ENCODE measurements around the gene CSTF1. TPM values are rescaled to one million over a fixed set of nuclear protein-coding genes. Genes with fewer than 3 reads are reported as not detected.

The CSTF1 gene
- total and polyA plus RNA-seq, 8 donors, result 4.5 to 17.5 (median 14.2) TPM

DNA sequence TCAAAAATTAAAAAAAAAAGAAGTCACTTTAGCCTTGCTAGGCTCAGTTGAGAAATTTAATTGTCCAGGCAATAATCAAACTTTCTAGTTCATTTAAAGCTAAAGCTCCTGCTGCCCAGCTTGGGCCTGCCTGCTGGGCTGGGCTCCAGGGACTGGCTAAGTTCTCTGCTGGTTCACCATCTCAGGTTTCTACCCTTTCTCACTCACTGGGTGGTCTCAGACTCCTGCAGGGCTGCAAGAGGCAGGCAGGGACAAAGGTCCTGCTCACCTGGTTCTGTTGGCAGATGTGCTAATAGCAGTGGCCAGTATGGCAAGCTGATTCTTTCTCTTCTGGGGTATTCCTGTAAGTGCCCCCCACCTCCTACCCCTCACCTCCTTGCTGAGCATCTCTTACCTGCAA, 54.8 kb downstream of the CSTF1 start:
- intact Hi-C loops (cut with DNase I), result no loop called here
- H3K4me1 ChIP-seq, result no peaks in the 10 kb centered on the region
- H3K36me3 ChIP-seq, result no peaks in the 10 kb centered on the region
- no peaks in the 10 kb centered on the region for H3K27me3 ChIP-seq
- no peak for DNase-seq
- no peak for ATAC-seq
- no peak for TF ChIP-seq CTCF (IDR thresholded peaks at IDR 0.05)
- H3K27ac ChIP-seq, result no peak overlapping the region
- FAIRE-seq, result no peak
- no peaks in the 10 kb centered on the region for H3K9me3 ChIP-seq
- no peak overlapping the region for H3K4me3 ChIP-seq

DNA sequence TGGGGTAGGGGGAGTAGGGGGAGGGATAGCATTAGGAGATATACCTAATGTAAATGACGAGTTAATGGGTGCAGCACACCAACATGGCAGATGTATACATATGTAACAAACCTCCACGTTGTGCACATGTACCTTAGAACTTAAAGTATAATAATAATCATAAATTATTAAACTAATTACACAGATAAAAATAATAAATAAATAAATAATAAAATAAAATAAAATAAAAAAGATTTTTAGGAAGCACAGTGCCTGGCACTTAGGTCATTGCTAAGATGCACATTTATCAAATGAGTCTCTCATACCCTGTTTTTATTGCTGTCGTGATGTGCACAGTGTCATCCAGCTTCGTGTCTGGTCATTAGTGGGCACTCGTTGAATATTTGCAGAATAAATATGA, 57.0 kb downstream of the CSTF1 start:
- Histone ChIP-seq H3K4me1 (no peaks in the 10 kb centered on the region), H3K9me3 (no peaks in the 10 kb centered on the region), H3K27me3 (no peaks in the 10 kb centered on the region), H3K36me3 (no peaks in the 10 kb centered on the region), H3K4me3 (no peak overlapping the region), H3K27ac (no peak overlapping the region)
- DNase-seq (no peak), FAIRE-seq (no peak), ATAC-seq (no peak)
- no peak for TF ChIP-seq CTCF (IDR thresholded peaks at IDR 0.05)
- intact Hi-C loops (cut with DNase I), result no loop called here
- WGBS, 2 donors, result 57 to 69% methylated on average over 5 of the region's 5 CpGs

- FAIRE-seq (no peak), ATAC-seq (no peak), DNase-seq (no peak)
- Histone ChIP-seq H3K27ac (no peak overlapping the region), H3K36me3 (no peaks in the 10 kb centered on the region), H3K9me3 (no peaks in the 10 kb centered on the region), H3K27me3 (no peaks in the 10 kb centered on the region), H3K4me1 (no peaks in the 10 kb centered on the region), H3K4me3 (no peak overlapping the region)
- no peak for TF ChIP-seq CTCF (IDR thresholded peaks at IDR 0.05)
- WGBS, 2 donors, result 63 to 65% methylated on average over 13 of the region's 13 CpGs
- intact Hi-C loops (cut with DNase I), result no loop called here
Observed at GRCh38 chr20:56451056-56451765, 58.8 kb downstream of the CSTF1 start.

DNA sequence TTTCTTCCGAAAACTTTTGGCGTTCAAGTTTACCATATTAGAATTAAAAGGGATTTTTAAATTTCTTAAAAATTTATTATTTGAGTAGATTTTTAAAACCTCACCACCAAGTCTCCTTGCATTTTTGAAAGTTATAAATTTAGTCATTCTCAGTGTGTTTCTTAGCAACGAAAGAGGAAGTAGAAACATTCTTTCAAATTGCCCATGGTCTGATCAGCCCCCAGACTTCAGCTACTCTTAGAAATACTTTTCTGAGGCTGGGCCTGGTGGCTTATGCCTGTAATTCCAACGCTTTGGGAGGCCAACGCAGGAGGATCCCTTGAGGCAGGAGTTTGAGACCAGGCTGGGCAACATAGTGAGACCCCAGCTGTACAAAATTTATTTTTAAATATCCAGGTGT, 60.9 kb downstream of the CSTF1 start:
- no peak for TF ChIP-seq CTCF (IDR thresholded peaks at IDR 0.05)
- no peak for DNase-seq
- no peaks in the 10 kb centered on the region for H3K4me1 ChIP-seq
- no peak overlapping the region for H3K27ac ChIP-seq
- ATAC-seq, result no peak
- no peaks in the 10 kb centered on the region for H3K9me3 ChIP-seq
- no peaks in the 10 kb centered on the region for H3K27me3 ChIP-seq
- no peaks in the 10 kb centered on the region for H3K36me3 ChIP-seq
- WGBS, 2 donors, result 60 to 72% methylated on average over 5 of the region's 5 CpGs
- no peak for FAIRE-seq
- no peak overlapping the region for H3K4me3 ChIP-seq
- intact Hi-C loops (cut with DNase I), result no loop called here

DNA sequence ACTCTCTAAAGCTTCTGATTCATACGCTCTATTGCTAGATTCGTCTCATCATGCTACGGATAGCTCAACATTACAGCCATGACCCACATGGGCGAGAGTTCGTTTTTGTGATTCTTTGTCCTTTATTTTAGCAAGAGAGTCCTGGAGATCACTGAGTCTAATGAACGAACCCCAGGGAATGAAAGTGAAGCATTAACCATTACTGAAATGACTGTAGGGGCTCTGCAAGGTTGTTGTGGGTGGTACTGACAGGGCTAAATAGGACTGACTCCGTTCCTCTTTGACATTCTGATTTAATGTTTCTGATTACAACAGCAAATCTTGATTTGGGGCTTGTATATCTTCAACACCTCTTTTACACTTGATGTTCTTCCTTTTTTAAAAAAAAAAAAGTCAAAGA, 62.3 kb downstream of the CSTF1 start:
- intact Hi-C loops (cut with DNase I), result no loop called here
- Histone ChIP-seq H3K27me3 (no peaks in the 10 kb centered on the region), H3K36me3 (no peaks in the 10 kb centered on the region), H3K4me3 (no peak overlapping the region), H3K27ac (no peak overlapping the region), H3K4me1 (no peaks in the 10 kb centered on the region), H3K9me3 (no peaks in the 10 kb centered on the region)
- WGBS, 2 donors, result 60 to 70% methylated on average over 7 of the region's 7 CpGs
- ATAC-seq, result no peak
- no peak for DNase-seq
- no peak for TF ChIP-seq CTCF (IDR thresholded peaks at IDR 0.05)
- no peak for FAIRE-seq

Other genes starting within 250 kb of the CSTF1 start
- not detected for gene MC3R, start 143.9 kb upstream of the CSTF1 start, total RNA-seq
- not detected for gene MC3R, start 143.9 kb upstream of the CSTF1 start, polyA plus RNA-seq
- gene FAM210B, start 33.7 kb upstream of the CSTF1 start, total RNA-seq, result 10 to 100 TPM; 15.3 to 28.2 (median 24.8) TPM
- gene FAM210B, start 33.7 kb upstream of the CSTF1 start, polyA plus RNA-seq, result 10 to 100 TPM; 13.1 to 29.6 TPM
- 1 to 10 TPM in 4 of 6 donors, under 1 TPM in 2; 0.51 to 1.9 (median 1.1) TPM for gene AURKA, start 430 bp upstream of the CSTF1 start, total RNA-seq
- under 1 TPM; 0.61 to 0.80 TPM for gene AURKA, start 430 bp upstream of the CSTF1 start, polyA plus RNA-seq
- gene CASS4, start 19.6 kb downstream of the CSTF1 start, total RNA-seq, result 1 to 10 TPM in 2 of 6 donors, under 1 TPM in 4; 0.04 to 1.6 (median 0.24) TPM
- gene CASS4, start 19.6 kb downstream of the CSTF1 start, polyA plus RNA-seq, result under 1 TPM; 0.11 to 0.31 TPM
- gene RTF2, start 76.0 kb downstream of the CSTF1 start, total RNA-seq, result 10 to 100 TPM; 25.0 to 39.2 (median 28.1) TPM
- gene RTF2, start 76.0 kb downstream of the CSTF1 start, polyA plus RNA-seq, result 10 to 100 TPM; 24.3 to 55.4 TPM
- under 1 TPM in 1 of 6 donors, not detected in 5; 0.28 TPM for gene FAM209A, start 132.1 kb downstream of the CSTF1 start, total RNA-seq
- under 1 TPM; 0.46 to 0.75 TPM for gene FAM209A, start 132.1 kb downstream of the CSTF1 start, polyA plus RNA-seq
- under 1 TPM in 2 of 6 donors, not detected in 4; 0.28 to 0.38 TPM for gene FAM209B, start 140.6 kb downstream of the CSTF1 start, total RNA-seq
- gene FAM209B, start 140.6 kb downstream of the CSTF1 start, polyA plus RNA-seq, result 1 to 10 TPM; 1.7 to 2.0 TPM
- 1 to 10 TPM in 2 of 6 donors, under 1 TPM in 4; 0.42 to 1.6 (median 0.58) TPM for gene TFAP2C, start 236.7 kb downstream of the CSTF1 start, total RNA-seq
- under 1 TPM; 0.19 to 0.49 TPM for gene TFAP2C, start 236.7 kb downstream of the CSTF1 start, polyA plus RNA-seq